Suprapubic skin (tissue), 4 donors: ENCODE data around the gene ARL5C. TPM values are rescaled to one million over a fixed set of nuclear protein-coding genes. Genes with fewer than 3 reads are reported as not detected.
A peak's percentile ranks its signal among the peaks of the same experiment; 100 is the strongest.

ENCODE experiments used
- DNase-seq, 2 donors: peaks; one replicate each; pipeline ENCODE4 v3.0.0-alpha.2; 2019; ENCODE audit warnings: low spot score in 2 of 2
- H3K27ac ChIP-seq: fragments of 200-600 bp; sonication (generic); one replicate; pipeline ENCODE4 v1.5.1; 2019
- H3K27me3 ChIP-seq: fragments of 200-600 bp; sonication (generic); one replicate; pipeline ENCODE4 v1.5.1; 2019
- H3K36me3 ChIP-seq: fragments of 200-600 bp; sonication (generic); one replicate; pipeline ENCODE4 v1.5.1; 2019
- H3K4me1 ChIP-seq: fragments of 200-600 bp; sonication (generic); one replicate; pipeline ENCODE4 v1.5.1; 2019
- H3K4me3 ChIP-seq: fragments of 200-600 bp; sonication (generic); one replicate; pipeline ENCODE4 v1.5.1; 2019; ENCODE audit warnings: mild to moderate bottlenecking
- H3K9me3 ChIP-seq: fragments of 200-600 bp; sonication (generic); one replicate; pipeline ENCODE4 v1.5.1; 2019
- CTCF ChIP-seq, 2 donors: fragments of 200-600 bp in 1 of 2; fragments of 450-650 bp in 1 of 2; sonication (generic) in 1 of 2; IDR thresholded peaks; one replicate each; pipeline ENCODE4 v1.5.1; 2016 to 2019; ENCODE audit warnings: antibody characterized with exemption in 2 of 2, mild to moderate bottlenecking in 1 of 2, moderate library complexity in 1 of 2
- EP300 ChIP-seq: sonication (generic); formaldehyde crosslinking; IDR thresholded peaks from one replicate; pipeline ENCODE4 v1.6.1; 2017; ENCODE audit warnings: antibody characterized with exemption
- POLR2A ChIP-seq, 2 donors: fragments of 450-650 bp; IDR thresholded peaks; one replicate each; pipeline ENCODE4 v1.6.1; 2017; ENCODE audit warnings: antibody characterized with exemption in 2 of 2, mild to moderate bottlenecking in 2 of 2, moderate library complexity in 2 of 2
- POLR2AphosphoS5 ChIP-seq, 3 donors: sonication (generic); formaldehyde crosslinking; IDR thresholded peaks; one replicate each; pipeline ENCODE4 v1.6.1; 2017; ENCODE audit warnings: antibody characterized with exemption in 3 of 3
- WGBS: methylation state at CpG from one replicate; pipeline ENCODE4 v1.1.5; 2018; 5-methylcytosine and 5-hydroxymethylcytosine counted together
- total RNA-seq, 4 donors: library from RNA; depleted of rRNA; stranded (reverse); fragments of >200 nt; gene quantifications; one replicate each; pipeline ENCODE4 v1.1.0, GENCODE V29; 2016

The ARL5C gene
- total RNA-seq, 4 donors from 2014 or later = not detected

- no peaks in the 10 kb centered on the region for H3K9me3 ChIP-seq
- no peaks in the 10 kb centered on the region for H3K36me3 ChIP-seq
- peaks cover 28% of the 10 kb centered on the region for H3K4me1 ChIP-seq
- no peak overlapping the region for H3K4me3 ChIP-seq
- no peak overlapping the region for H3K27ac ChIP-seq
- H3K27me3 ChIP-seq = no peaks in the 10 kb centered on the region
- no peak for DNase-seq
- 91% methylated on average over 2 of the region's 2 CpGs for WGBS
- TF ChIP-seq EP300 (no peak), POLR2AphosphoS5 (IDR thresholded peaks at IDR 0.05) (no peak), POLR2A (IDR thresholded peaks at IDR 0.05) (no peak), CTCF (IDR thresholded peaks at IDR 0.05) (no peak)
Observed at GRCh38 chr17:39161962-39162361, 4.0 kb downstream of the ARL5C start.

- Histone ChIP-seq H3K4me1 (no peaks in the 10 kb centered on the region), H3K4me3 (no peak overlapping the region), H3K9me3 (no peaks in the 10 kb centered on the region), H3K36me3 (no peaks in the 10 kb centered on the region), H3K27me3 (no peaks in the 10 kb centered on the region), H3K27ac (no peak overlapping the region)
- WGBS = 86% methylated on average over 2 of the region's 2 CpGs
- DNase-seq = no peak
- no peak for TF ChIP-seq CTCF (IDR thresholded peaks at IDR 0.05)
- no peak for TF ChIP-seq POLR2A (IDR thresholded peaks at IDR 0.05)
- no peak for TF ChIP-seq POLR2AphosphoS5 (IDR thresholded peaks at IDR 0.05)
- no peak for TF ChIP-seq EP300
Observed at GRCh38 chr17:39158623-39159022, 7.3 kb downstream of the ARL5C start.

GRCh38 chr17:39156491-39156890, 9.5 kb downstream of the ARL5C start:
- Histone ChIP-seq H3K4me1 (peaks cover 21% of the 10 kb centered on the region), H3K9me3 (no peaks in the 10 kb centered on the region), H3K27me3 (no peaks in the 10 kb centered on the region), H3K36me3 (no peaks in the 10 kb centered on the region), H3K27ac (no peak overlapping the region), H3K4me3 (no peak overlapping the region)
- DNase-seq = no peak
- 74% methylated on average over 7 of the region's 7 CpGs for WGBS
- TF ChIP-seq POLR2A (IDR thresholded peaks at IDR 0.05) (no peak), POLR2AphosphoS5 (IDR thresholded peaks at IDR 0.05) (no peak), EP300 (no peak), CTCF (IDR thresholded peaks at IDR 0.05) (no peak)

GRCh38 chr17:39155654-39156053, 10.3 kb downstream of the ARL5C start:
- TF ChIP-seq EP300 (no peak), POLR2AphosphoS5 (IDR thresholded peaks at IDR 0.05) (no peak), CTCF (IDR thresholded peaks at IDR 0.05) (no peak), POLR2A (IDR thresholded peaks at IDR 0.05) (no peak)
- no peak for DNase-seq
- Histone ChIP-seq H3K4me1 (peaks cover 28% of the 10 kb centered on the region), H3K4me3 (no peak overlapping the region), H3K9me3 (no peaks in the 10 kb centered on the region), H3K36me3 (no peaks in the 10 kb centered on the region), H3K27me3 (no peaks in the 10 kb centered on the region), H3K27ac (no peak overlapping the region)
- 53% methylated on average over 2 of the region's 2 CpGs for WGBS

- peak; percentile 96 to 98 for DNase-seq
- Histone ChIP-seq H3K27ac (peak overlapping the region; percentile 84), H3K27me3 (no peaks in the 10 kb centered on the region), H3K9me3 (no peaks in the 10 kb centered on the region), H3K4me1 (peaks cover 32% of the 10 kb centered on the region), H3K4me3 (peak overlapping the region; percentile 85), H3K36me3 (no peaks in the 10 kb centered on the region)
- no peak for TF ChIP-seq POLR2A (IDR thresholded peaks at IDR 0.05)
- TF ChIP-seq CTCF (IDR thresholded peaks at IDR 0.05) = no peak
- TF ChIP-seq EP300 = no peak
- peak in 2 of 3 donors; percentile 75 to 94 for TF ChIP-seq POLR2AphosphoS5 (IDR thresholded peaks at IDR 0.05)
- 0% methylated on average over 16 of the region's 16 CpGs for WGBS
Observed at GRCh38 chr17:39153599-39154051, 12.3 kb downstream of the ARL5C start.
